Activated CD8-positive, alpha-beta T cell treated with anti-CD3 and anti-CD28 coated beads, Interleukin-2, amount 10 ng/mL, durations not matched to agents 7 days and 5 days (primary cell): ENCODE measurements around the gene DPYD. TPM values are rescaled to one million over a fixed set of nuclear protein-coding genes. Genes with fewer than 3 reads are reported as not detected.

ENCODE experiments used
- ATAC-seq: fragments of 150-1000 bp; cut with Tn5 transposase; one replicate; pipeline ENCODE4 v1.10.0; 2021; ENCODE audit warnings: moderate library complexity
- CTCF ChIA-PET: fragments of 350-600 bp; sonication (Branson Sonifier 250); formaldehyde crosslinking; loops from one replicate; lab custom pipeline; 2021; ENCODE audit warnings: antibody characterized with exemption; lab: Charles Lee
- POLR2A ChIA-PET: fragments of 350-600 bp; sonication (Branson Sonifier 250); formaldehyde crosslinking; loops from one replicate; lab custom pipeline; 2021; ENCODE audit warnings: antibody characterized with exemption; lab: Charles Lee
- DNase-seq: peaks from one replicate; pipeline ENCODE4 v3.0.0-alpha.2; 2020
- H3K27ac Mint-ChIP-seq: one replicate; pipeline ENCODE4 v1.8.0; 2021; ENCODE audit warnings: mild to moderate bottlenecking, mixed read lengths
- H3K27me3 Mint-ChIP-seq: one replicate; pipeline ENCODE4 v1.8.0; 2021; ENCODE audit warnings: low read depth, mixed read lengths
- H3K36me3 Mint-ChIP-seq: one replicate; pipeline ENCODE4 v1.8.0; 2021; ENCODE audit warnings: low read depth, mixed read lengths
- H3K4me1 Mint-ChIP-seq: one replicate; pipeline ENCODE4 v1.8.0; 2021; ENCODE audit warnings: low read depth, mixed read lengths
- H3K4me3 Mint-ChIP-seq: one replicate; pipeline ENCODE4 v1.8.0; 2021; ENCODE audit warnings: mild to moderate bottlenecking, mixed read lengths
- H3K9me3 Mint-ChIP-seq: one replicate; pipeline ENCODE4 v1.8.0; 2022; ENCODE audit warnings: mixed read lengths; ENCODE audit not compliant: insufficient read depth
- total RNA-seq, 2 experiments: library from RNA; stranded (reverse); gene quantifications; one replicate each; pipeline ENCODE4 v1.2.3, GENCODE V29; 2021

DPYD gene
- total RNA-seq, 2 experiments from 2014 or later, result 41.1 to 43.3 TPM

DNA sequence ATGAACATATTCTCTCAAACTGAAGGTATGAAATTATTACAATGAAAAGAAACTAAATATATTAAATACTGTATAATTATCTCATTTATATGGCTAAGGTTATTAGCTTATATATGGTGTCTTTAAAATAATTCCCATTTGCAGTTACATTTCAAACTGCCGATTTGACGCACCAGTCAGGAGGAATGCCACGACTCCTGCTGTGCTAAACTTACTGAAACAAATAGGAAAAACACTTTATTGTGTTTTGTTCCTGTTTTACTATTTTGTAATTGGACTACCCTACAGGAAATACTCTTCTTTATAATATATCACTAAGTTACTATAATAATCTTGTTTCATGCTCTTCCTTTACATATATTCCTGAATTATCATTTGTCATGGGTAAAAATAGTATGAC is 117.8 kb downstream of the DPYD start:
- peaks cover 4% of the 10 kb centered on the region for H3K36me3 Mint-ChIP-seq
- ChIA-PET POLR2A (no interaction called here), CTCF (no interaction called here)
- ATAC-seq, result no peak
- H3K4me3 Mint-ChIP-seq, result no peak overlapping the region
- H3K27ac Mint-ChIP-seq, result no peak overlapping the region
- no peaks in the 10 kb centered on the region for H3K9me3 Mint-ChIP-seq
- DNase-seq, result no peak
- H3K4me1 Mint-ChIP-seq, result no peaks in the 10 kb centered on the region
- H3K27me3 Mint-ChIP-seq, result no peaks in the 10 kb centered on the region

DNA sequence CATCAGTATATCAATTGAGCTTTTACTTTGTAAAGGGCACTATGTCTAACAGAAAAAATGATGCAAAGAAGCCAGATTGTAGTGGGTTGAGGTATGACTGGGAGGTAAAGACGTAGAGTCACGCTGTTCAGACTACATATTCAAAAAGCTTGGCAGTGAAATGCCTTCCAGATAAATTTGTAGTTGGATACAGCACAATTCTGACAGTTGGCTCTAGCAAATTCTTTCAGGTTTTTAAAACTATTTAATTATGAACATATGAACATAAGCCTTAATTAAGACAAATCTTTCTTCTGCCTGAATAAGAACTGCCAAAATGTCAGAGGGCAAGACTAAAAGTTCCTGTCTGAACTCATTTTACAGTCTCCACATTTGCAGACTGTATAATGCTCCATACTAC is 118.8 kb downstream of the DPYD start:
- H3K4me1 Mint-ChIP-seq, result no peaks in the 10 kb centered on the region
- ATAC-seq (no peak), DNase-seq (no peak)
- no peaks in the 10 kb centered on the region for H3K27me3 Mint-ChIP-seq
- peaks cover 4% of the 10 kb centered on the region for H3K36me3 Mint-ChIP-seq
- no peak overlapping the region for H3K4me3 Mint-ChIP-seq
- no peak overlapping the region for H3K27ac Mint-ChIP-seq
- no peaks in the 10 kb centered on the region for H3K9me3 Mint-ChIP-seq
- ChIA-PET CTCF (no interaction called here), POLR2A (no interaction called here)

DNA sequence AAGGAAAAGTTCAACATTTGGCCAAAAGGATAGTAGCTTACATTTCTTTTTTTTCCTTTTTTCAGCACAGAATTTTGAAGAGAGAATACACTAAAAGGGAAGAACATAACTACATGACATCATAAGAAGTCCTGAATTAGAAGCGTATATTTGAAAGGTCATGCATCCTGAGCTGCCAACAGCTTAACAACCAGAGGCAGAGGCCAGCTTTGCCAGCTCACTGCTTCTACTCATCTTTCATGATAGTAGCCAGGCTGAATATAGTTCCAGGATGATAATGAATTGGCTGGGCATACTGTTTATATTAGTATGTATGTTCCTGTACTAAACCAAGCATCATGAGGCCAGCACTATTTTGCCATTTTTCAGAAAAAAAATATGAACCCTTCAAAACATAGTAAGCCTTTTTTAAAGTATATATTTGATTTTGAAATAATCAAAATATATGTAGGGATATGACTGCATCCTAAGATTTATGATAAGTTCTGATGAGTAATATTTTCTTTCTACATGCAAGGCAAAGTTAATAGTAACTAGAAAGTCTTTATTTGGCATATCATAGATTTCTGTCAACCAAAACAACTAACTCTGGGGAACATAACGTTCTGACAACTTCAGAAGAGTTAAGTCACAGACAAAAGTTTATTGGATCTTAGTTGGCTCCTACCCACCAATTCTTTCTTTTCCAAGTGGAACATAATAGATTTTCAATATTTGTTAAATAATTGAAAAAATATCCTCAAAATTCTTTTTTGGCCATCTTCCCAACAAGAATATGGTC is 123.2 kb downstream of the DPYD start:
- Mint-ChIP-seq H3K36me3 (peaks cover 3% of the 10 kb centered on the region), H3K27ac (no peak overlapping the region), H3K4me3 (no peak overlapping the region), H3K4me1 (no peaks in the 10 kb centered on the region), H3K27me3 (no peaks in the 10 kb centered on the region), H3K9me3 (no peaks in the 10 kb centered on the region)
- no peak for DNase-seq
- ATAC-seq, result no peak
- ChIA-PET POLR2A (no interaction called here), CTCF (no interaction called here)

DNA sequence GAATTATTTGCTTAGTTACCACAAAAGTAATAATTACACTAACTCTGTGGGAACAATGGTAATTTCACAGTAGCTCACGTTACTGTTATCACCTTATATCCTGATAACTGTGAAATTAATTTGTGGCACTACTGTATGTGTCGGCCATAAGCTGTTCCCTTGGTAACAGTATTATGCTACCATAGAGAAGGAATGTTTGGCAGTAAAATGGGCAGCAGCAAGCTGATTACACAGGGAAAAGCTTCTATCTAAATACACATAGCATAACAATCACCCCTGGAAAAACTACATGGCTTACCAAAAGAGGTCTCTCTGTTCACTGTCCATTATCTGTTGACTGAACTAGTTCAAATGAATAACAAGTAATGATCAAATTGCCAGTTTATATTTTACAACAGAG is 124.1 kb downstream of the DPYD start:
- ChIA-PET POLR2A (no interaction called here), CTCF (no interaction called here)

DNA sequence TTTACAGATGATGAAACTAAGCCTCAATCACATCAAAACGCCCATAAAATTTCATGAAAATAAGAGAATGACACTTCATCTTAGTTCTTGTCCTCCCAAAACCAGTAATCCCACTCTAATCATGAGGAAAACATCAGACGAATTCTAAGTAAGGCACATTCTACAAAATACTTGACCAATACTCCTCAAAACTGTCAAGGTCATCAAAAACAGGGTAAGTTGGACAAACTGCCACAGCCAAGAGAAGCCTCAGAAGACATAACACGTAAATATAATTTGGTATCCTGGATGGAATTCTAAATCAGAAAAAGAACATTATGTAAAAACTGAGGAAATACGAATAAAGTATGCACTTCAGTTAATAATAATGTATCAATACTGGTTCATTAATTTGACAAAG is 128.2 kb downstream of the DPYD start:
- no peak for ATAC-seq
- H3K36me3 Mint-ChIP-seq, result peaks cover 6% of the 10 kb centered on the region
- CTCF ChIA-PET, result no interaction called here
- POLR2A ChIA-PET, result no interaction called here
- H3K27me3 Mint-ChIP-seq, result no peaks in the 10 kb centered on the region
- peaks cover 21% of the 10 kb centered on the region for H3K4me1 Mint-ChIP-seq
- no peak for DNase-seq
- no peak overlapping the region for H3K4me3 Mint-ChIP-seq
- H3K9me3 Mint-ChIP-seq, result no peaks in the 10 kb centered on the region
- H3K27ac Mint-ChIP-seq, result no peak overlapping the region

More for the DNA sequence above, 124.1 kb downstream of the DPYD start:
- ATAC-seq (no peak), DNase-seq (no peak)
- H3K4me1 Mint-ChIP-seq, result peaks cover 3% of the 10 kb centered on the region
- H3K9me3 Mint-ChIP-seq, result no peaks in the 10 kb centered on the region
- H3K27me3 Mint-ChIP-seq, result no peaks in the 10 kb centered on the region
- peaks cover 4% of the 10 kb centered on the region for H3K36me3 Mint-ChIP-seq
- no peak overlapping the region for H3K4me3 Mint-ChIP-seq
- no peak overlapping the region for H3K27ac Mint-ChIP-seq

DNA sequence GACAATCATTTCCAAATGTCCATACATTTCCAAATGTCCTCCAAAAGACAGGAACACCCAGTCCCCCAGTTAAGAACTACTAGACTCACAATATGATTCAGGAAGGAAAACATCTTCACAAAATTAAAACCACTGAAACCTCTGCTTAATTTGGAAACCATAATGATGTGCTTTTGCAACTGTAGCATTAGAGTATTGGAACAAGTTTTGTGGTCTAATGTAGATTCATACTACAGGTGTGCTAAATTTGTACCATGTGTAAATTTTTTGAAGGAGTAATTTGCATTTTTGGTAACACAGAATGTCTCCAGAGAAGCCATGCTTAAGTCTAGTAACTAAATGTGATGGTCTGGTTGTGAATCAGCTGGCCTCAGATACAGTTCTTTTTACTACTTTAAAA is 129.6 kb downstream of the DPYD start:
- ChIA-PET POLR2A (no interaction called here), CTCF (interaction anchor here (1.2 kb wide), 1 partner anchor 261 kb away, joined by 4 read pairs; no protein-coding TSS in a partner anchor)
- ATAC-seq (no peak), DNase-seq (no peak)
- H3K4me1 Mint-ChIP-seq, result peaks cover 21% of the 10 kb centered on the region
- no peaks in the 10 kb centered on the region for H3K27me3 Mint-ChIP-seq
- H3K4me3 Mint-ChIP-seq, result no peak overlapping the region
- H3K9me3 Mint-ChIP-seq, result no peaks in the 10 kb centered on the region
- H3K36me3 Mint-ChIP-seq, result peaks cover 6% of the 10 kb centered on the region
- no peak overlapping the region for H3K27ac Mint-ChIP-seq

DNA sequence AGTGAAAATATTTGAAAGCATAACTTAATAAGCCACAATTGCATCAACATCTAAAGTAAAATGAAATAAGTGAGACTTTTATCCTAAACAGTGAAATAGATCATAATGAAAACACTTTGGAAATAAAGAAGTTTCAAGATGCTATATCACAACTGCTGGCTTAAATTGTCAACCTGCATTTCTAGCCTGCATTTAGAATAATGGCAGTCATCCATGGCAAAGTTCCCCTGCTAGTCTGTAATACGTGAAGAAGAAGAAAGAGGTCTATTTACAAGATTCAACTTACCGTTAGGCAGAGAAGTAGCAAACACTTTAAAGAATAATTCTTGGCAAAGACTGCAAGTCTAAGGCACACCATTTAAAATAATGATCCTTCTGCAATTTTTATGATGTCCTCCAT is 133.6 kb downstream of the DPYD start:
- peaks cover 2% of the 10 kb centered on the region for H3K36me3 Mint-ChIP-seq
- ATAC-seq, result no peak
- ChIA-PET POLR2A (no interaction called here), CTCF (no interaction called here)
- no peaks in the 10 kb centered on the region for H3K9me3 Mint-ChIP-seq
- no peak overlapping the region for H3K4me3 Mint-ChIP-seq
- H3K4me1 Mint-ChIP-seq, result peaks cover 23% of the 10 kb centered on the region
- DNase-seq, result no peak
- H3K27ac Mint-ChIP-seq, result no peak overlapping the region
- no peaks in the 10 kb centered on the region for H3K27me3 Mint-ChIP-seq

DNA sequence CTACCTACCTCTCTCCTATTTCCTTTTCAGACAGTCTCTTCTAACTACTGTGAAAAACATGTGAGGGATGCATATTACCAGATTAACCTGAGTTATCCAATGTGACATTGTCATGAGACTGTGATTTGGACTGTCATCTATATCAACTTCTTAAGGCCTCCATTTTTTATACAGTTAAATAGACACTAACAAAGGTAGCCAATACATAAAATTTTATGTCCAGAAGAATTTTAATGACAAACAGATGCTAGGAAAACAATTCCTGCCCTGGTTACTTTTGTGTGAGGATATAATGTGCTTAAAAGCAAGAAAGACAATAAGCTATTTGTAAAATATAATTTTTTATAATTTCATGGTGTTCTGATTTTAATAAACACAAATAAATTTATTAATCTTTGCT is 136.2 kb downstream of the DPYD start:
- POLR2A ChIA-PET, result no interaction called here
- H3K27ac Mint-ChIP-seq, result no peak overlapping the region
- no peaks in the 10 kb centered on the region for H3K9me3 Mint-ChIP-seq
- no peaks in the 10 kb centered on the region for H3K36me3 Mint-ChIP-seq
- H3K4me1 Mint-ChIP-seq, result peaks cover 10% of the 10 kb centered on the region
- CTCF ChIA-PET, result no interaction called here
- ATAC-seq (no peak), DNase-seq (no peak)
- H3K27me3 Mint-ChIP-seq, result no peaks in the 10 kb centered on the region
- no peak overlapping the region for H3K4me3 Mint-ChIP-seq

DNA sequence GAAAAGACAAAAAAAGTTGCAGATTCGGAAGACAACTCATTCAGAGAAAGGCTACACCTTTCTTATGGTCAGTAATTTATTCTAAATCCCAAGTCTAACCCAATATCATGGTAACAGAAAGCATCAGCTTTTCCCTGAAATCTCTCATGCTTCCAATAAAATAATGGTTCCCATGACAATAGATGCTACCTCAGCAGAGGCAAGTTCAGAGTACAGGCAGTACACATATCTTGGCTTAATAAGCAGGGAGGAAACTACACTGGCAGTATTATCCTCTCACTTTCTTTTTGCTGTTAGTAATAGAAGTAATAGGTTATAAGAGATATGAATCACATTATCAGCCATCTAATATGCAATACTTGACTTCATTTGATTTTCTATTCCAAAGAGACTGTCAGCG is 137.1 kb downstream of the DPYD start:
- no peak for ATAC-seq
- no peaks in the 10 kb centered on the region for H3K27me3 Mint-ChIP-seq
- peaks cover 9% of the 10 kb centered on the region for H3K4me1 Mint-ChIP-seq
- no peaks in the 10 kb centered on the region for H3K9me3 Mint-ChIP-seq
- POLR2A ChIA-PET, result no interaction called here
- no peak for DNase-seq
- H3K4me3 Mint-ChIP-seq, result no peak overlapping the region
- no peak overlapping the region for H3K27ac Mint-ChIP-seq
- CTCF ChIA-PET, result no interaction called here
- H3K36me3 Mint-ChIP-seq, result no peaks in the 10 kb centered on the region

DNA sequence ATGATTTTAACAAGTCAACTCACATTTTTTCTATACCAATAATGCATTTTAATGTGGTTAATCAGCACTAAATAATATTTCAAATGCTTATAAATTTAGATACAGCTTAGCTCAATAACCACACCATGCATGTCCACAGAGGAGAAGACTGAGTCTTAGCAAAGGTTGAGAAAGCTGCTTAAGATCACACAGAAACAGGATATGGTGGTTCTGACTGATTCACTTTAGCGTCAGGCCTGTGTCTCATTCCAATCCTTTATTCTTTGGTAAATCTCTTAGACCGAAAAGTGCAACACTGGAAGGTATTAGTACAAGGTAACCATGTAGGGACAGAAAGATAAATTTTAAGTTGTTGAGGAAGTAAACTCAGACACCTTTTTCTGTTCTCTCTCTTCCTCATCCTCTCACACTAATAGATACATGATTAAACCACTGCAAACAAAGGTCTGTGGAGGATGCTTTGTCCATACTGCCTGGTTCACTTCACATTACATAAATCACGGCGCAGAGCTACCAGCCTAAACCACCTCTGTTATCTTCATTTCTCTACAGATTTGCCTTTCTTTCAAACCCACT is 139.0 kb downstream of the DPYD start:
- no peaks in the 10 kb centered on the region for H3K9me3 Mint-ChIP-seq
- H3K36me3 Mint-ChIP-seq, result no peaks in the 10 kb centered on the region
- ChIA-PET CTCF (no interaction called here), POLR2A (no interaction called here)
- H3K27ac Mint-ChIP-seq, result no peak overlapping the region
- no peak overlapping the region for H3K4me3 Mint-ChIP-seq
- peak; percentile 51 for ATAC-seq
- no peaks in the 10 kb centered on the region for H3K27me3 Mint-ChIP-seq
- peaks cover 9% of the 10 kb centered on the region for H3K4me1 Mint-ChIP-seq
- DNase-seq, result no peak

DNA sequence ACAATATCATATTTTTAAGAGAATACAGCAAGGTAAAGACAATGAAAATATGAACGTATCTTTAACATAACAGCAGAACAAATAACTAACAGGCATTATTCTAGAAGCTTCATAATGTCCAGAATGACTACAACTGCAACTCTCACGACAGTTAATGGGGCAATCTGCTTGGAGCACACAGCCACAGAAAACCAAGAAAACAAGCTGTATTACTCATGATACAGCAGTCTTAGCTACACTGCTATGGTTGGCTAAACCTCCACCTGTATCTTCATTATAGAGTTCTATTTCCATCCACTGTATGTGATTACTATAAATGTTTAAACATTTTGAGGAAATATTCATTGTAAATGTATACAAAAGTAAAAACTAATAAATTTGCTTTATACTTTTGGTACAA is 139.9 kb downstream of the DPYD start:
- no peaks in the 10 kb centered on the region for H3K36me3 Mint-ChIP-seq
- ChIA-PET CTCF (no interaction called here), POLR2A (no interaction called here)
- peaks cover 9% of the 10 kb centered on the region for H3K4me1 Mint-ChIP-seq
- no peak overlapping the region for H3K4me3 Mint-ChIP-seq
- no peaks in the 10 kb centered on the region for H3K9me3 Mint-ChIP-seq
- ATAC-seq (no peak), DNase-seq (no peak)
- H3K27ac Mint-ChIP-seq, result no peak overlapping the region
- H3K27me3 Mint-ChIP-seq, result no peaks in the 10 kb centered on the region

DNA sequence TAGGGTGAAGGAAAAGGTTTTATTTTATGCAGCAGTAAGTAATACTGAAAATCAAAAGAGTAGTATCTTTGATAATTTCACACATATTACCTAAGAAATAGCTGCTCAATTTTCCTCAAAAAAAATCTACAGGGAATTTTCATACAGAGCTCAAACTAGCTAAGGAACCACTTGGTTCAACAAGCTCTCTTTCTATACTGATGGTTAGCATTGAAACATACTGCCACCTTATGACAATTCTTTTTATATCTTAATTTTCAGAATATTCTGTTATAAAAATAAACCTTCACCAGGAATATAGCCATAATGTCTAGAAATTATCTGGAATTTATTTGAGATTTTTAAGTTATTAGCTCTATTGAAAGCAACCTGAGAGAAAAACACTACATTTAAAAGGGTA is 142.1 kb downstream of the DPYD start:
- ChIA-PET POLR2A (no interaction called here), CTCF (no interaction called here)
- Mint-ChIP-seq H3K27ac (no peak overlapping the region), H3K4me1 (peaks cover 9% of the 10 kb centered on the region), H3K4me3 (no peak overlapping the region), H3K9me3 (no peaks in the 10 kb centered on the region), H3K36me3 (no peaks in the 10 kb centered on the region), H3K27me3 (no peaks in the 10 kb centered on the region)
- ATAC-seq (no peak), DNase-seq (no peak)
